Stimulated activated memory B cell treated with anti-CD40 and anti-IgM and Interleukin-4, amounts not matched to agents 10 μg/mL and 1 μg/mL and 100 μg/mL, for 72 hours (primary cell): Measurements from ENCODE around the gene CDC7.
A peak's percentile ranks its signal among the peaks of the same experiment; 100 is the strongest.

ENCODE experiments used
- ATAC-seq: fragments of 150-1000 bp; cut with Tn5 transposase; 2 replicates; pipeline ENCODE4 v1.10.0; 2021
- H3K27ac Mint-ChIP-seq: one replicate; pipeline ENCODE4 v1.8.0; 2022; ENCODE audit warnings: mild to moderate bottlenecking, mixed read lengths
- H3K27me3 Mint-ChIP-seq: one replicate; pipeline ENCODE4 v1.8.0; 2022; ENCODE audit warnings: mixed read lengths
- H3K36me3 Mint-ChIP-seq: one replicate; pipeline ENCODE4 v1.8.0; 2022; ENCODE audit warnings: mixed read lengths
- H3K4me1 Mint-ChIP-seq: one replicate; pipeline ENCODE4 v1.8.0; 2022; ENCODE audit warnings: mixed read lengths
- H3K4me3 Mint-ChIP-seq: one replicate; pipeline ENCODE4 v1.8.0; 2022; ENCODE audit warnings: mild to moderate bottlenecking, moderate library complexity, mixed read lengths
- H3K9me3 Mint-ChIP-seq: one replicate; pipeline ENCODE4 v1.8.0; 2022; ENCODE audit warnings: mixed read lengths

CDC7 gene

DNA sequence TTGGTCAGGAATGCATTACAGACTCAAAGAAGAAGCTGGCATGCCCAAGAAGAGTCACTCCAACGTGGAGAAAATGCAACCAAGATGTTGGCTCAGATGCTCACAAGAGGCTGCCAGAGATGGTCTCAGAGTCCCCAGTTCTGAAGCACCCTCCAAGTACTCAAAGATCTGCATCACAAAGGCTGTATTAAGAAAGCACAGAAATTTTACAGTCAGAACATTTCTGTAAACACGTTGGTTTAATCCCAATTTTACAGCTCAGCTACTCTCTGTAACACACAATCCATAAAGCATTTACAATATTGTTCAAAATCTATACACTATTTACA is 69.4 kb downstream of the CDC7 start:
- Mint-ChIP-seq H3K9me3 (no peaks in the 10 kb centered on the region), H3K27ac (no peak overlapping the region), H3K4me3 (no peak overlapping the region), H3K4me1 (peaks cover 24% of the 10 kb centered on the region), H3K27me3 (no peaks in the 10 kb centered on the region), H3K36me3 (no peaks in the 10 kb centered on the region)
- ATAC-seq, result no peak

DNA sequence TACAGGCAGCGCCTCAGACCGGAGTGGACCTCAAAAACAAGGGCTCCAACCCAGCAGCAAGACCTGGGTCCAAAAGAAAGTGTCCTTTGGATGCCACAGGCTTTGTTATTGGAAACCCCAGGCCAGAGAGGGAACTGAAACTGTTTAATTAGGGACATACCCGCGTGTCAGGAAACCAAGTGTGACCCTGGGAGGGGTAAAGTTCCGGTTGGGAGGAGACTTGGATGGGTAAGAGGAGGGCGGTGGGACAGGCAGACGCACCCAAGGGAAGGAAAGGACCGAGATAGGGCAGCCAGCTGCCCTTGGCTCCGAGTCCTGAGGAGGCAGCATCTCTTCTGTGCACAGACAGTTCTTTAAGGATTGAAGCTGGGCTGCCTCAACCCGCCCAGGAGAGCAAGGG is 71.4 kb downstream of the CDC7 start:
- H3K36me3 Mint-ChIP-seq, result no peaks in the 10 kb centered on the region
- peak overlapping the region; percentile 53 for H3K27ac Mint-ChIP-seq
- peak; percentile 84 for ATAC-seq
- peak overlapping the region; percentile 40 for H3K4me3 Mint-ChIP-seq
- no peaks in the 10 kb centered on the region for H3K27me3 Mint-ChIP-seq
- no peaks in the 10 kb centered on the region for H3K9me3 Mint-ChIP-seq
- peaks cover 36% of the 10 kb centered on the region for H3K4me1 Mint-ChIP-seq
